Activated CD4-positive, alpha-beta T cell treated with anti-CD3 and anti-CD28 coated beads, Interleukin-2, amount 50 U/mL, for 16 hours (primary cell): ENCODE data around the gene RAP2A.

ENCODE experiments used
- DNase-seq: peaks from one replicate; pipeline ENCODE4 v3.0.0-alpha.2; 2020

RAP2A gene

DNA sequence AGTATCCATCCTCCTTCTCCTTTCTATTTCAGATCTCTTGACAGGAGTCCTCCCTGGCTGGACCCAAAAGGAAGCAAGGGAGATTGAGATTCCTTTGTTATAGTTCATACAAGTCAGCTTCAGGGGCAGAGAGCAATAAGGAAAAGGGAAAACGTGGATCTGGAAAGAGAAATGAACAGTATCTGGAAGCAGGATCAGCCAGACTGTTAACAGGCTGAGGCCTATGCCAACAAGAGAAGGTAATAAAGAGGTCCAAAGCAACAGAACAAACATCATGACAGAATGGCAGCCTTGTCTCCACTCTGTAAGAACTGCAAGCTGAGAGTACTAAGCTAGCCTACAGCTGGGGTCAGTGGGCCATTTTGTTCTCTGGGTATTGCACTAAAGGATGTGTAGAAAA lies 64.5 kb downstream of the RAP2A start:
- no peak for DNase-seq

DNA sequence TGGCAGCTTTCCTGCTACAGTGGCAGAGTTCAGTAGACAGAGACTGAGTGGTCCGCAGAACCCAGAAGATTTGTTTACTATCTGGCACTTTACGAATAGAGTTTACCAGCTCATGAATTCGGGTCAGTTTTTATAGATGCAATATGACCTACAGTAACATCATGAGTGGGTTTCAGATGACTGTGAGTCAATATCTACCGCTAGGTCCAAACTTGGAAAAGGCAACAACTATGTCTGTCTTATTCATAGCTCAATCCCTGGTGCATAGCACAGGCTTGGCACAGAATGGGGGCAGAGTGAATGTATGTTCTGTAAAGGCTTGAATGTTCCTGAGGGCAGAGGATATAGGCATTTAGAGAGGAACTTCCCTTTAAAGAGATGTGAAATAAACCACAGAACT lies 65.2 kb downstream of the RAP2A start:
- no peak for DNase-seq

DNA sequence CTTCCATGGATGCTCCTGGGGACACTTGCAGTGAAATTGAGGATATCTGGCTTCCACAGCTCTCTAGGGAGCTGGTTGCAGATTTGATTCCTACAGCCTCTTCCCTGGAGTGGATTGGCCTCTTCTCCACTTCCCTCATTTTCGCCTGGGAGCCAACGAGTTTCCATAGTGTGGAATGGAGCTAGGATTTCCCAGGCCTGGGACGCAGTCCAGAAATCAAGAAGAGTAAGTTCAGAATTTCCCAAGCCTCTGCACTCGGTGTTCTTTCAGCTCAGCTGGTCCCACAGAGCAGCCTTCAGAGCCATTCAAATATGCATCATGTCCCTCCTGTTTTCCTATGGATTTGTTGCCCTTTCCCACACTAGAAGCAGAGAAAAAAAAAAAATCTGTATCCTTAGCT lies 68.2 kb downstream of the RAP2A start:
- DNase-seq = no peak

DNA sequence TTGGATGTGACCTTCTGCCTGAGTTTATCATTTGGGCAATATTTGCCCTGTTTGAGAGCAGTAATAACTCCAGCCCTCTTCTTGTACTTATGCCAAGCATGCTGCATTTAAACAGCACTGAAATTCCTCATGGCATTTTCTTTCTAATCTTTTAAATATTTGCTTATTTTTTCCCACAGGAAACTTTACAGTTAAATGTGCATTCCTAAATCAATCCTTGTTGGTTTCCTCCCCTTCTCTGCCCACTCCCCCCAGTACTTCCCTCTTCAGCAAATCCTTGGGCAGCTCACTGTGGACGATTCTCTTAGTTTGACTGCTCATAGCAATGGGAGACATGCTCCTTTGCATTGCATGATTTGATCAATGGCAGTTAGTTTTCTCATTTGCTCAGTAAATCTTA lies 68.7 kb downstream of the RAP2A start:
- DNase-seq = no peak

DNA sequence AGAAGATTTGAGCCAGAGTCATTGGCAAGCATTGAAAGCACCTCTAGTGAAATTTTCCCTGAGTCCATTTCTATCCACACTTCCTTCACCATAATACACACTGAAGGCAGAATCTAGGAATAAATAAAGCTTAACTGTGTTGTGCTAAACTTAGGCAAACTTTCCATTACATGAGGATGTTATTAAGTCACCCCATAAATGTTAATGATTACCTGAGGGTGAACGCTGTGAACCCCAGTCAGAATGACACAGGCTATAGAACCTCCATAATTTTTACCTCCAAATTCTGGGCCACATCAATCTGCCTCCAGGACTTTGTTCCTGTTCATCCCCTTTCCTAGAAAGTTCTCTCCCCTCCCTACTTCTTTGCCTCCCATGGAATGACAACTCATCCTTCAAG lies 71.0 kb downstream of the RAP2A start:
- no peak for DNase-seq

DNA sequence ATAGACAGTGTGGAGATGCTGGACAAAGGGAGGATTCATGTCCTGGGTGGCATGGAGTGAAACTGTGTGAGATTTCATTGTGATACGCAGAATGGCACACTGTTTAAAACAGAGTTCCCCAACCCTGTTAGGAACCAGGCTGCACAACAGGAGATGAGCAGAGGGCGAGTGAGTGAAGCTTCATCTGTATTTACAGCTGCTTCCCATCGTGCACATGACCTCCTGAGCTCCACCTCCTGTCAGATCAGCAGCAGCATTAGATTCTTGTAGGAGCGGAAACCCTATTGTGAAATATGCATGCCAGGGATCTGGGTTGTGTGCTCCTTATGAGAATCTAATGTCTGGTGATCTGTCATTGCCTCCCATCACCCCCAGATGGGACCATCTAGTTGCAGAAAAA lies 72.5 kb downstream of the RAP2A start:
- no peak for DNase-seq

DNA sequence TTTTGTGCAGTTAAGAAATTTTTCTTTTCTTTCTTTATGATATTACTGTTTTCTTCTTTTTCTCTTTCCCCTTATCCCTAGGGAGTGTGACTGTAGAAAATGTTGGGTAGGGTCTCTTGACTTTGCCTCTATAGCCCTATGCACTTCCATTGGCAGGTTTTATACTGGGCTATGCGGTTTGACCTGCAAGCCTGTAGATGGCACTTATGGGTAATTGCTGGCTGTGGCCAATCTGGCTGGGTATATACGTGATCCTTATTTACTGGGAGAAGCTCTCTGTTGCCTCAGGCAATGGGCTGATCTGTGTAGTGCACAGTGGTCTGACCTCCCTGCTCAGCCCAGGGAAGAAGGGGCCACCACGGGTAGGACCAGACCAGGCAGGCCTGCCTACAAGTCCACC lies 78.8 kb downstream of the RAP2A start:
- no peak for DNase-seq

DNA sequence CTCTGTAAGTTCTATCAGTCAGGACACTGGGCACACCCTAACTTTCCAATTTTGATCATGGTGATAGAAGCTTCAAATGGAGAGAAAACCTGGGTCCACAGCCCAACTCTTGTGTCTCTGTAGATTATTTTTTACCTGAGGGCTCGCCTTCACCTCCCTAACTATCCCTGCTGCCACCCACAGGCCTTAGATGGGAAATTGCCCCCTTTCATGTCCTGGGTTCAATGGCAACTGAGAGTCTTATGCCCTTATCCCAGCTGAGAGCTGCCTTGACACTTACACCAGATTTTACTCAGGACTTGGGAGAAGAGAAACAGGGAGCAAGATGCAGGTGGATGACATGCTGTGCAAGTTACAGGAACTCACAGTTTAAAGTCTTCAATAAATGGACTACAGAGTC lies 81.7 kb downstream of the RAP2A start:
- no peak for DNase-seq

DNA sequence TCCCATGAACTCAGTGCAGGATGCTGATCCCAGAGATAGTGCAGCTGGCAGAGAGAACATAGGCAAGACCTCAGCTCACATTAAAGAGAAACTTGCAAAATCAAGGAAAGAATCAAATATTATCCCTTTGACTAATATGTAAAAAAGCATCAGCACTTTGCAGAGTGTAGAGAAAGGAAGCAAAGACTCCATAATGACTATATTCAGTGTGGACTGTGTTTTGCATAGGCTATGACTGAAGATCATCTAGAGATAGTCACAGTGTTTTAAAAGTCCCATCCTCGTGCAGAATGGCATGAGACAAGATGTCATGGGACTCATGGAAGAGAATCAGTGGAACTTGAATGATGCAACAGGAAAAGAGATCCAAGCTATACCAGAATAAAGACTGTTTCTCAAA lies 84.0 kb downstream of the RAP2A start:
- no peak for DNase-seq
